ENCODE measurements around the gene BRINP1. TPM values are rescaled to one million over a fixed set of nuclear protein-coding genes. Genes with fewer than 3 reads are reported as not detected.
"Not testable (repeated sequence)": the region's sequence is repeated elsewhere in the genome, so short reads cannot be mapped to it uniquely, and the experiment has no call there.

BRINP1 gene
- total RNA-seq, 1 donor from 2014 or later: 0.66 TPM

GRCh38 chr9:119177196-119177595 lies 192.0 kb downstream of the BRINP1 start:
- no peaks in the 10 kb centered on the region for H3K9me3 ChIP-seq (replicated peaks)
- no peak for DNase-seq
- H3K27me3 ChIP-seq (ENCODE audit: low read depth): no peaks in the 10 kb centered on the region
- intact Hi-C loops (cut with micrococcal nuclease): no loop called here
- no peaks in the 10 kb centered on the region for H3K4me1 ChIP-seq
- no peaks in the 10 kb centered on the region for H3K36me3 ChIP-seq
- no peak overlapping the region for H3K4me3 ChIP-seq
- TF ChIP-seq, protein P1, sequence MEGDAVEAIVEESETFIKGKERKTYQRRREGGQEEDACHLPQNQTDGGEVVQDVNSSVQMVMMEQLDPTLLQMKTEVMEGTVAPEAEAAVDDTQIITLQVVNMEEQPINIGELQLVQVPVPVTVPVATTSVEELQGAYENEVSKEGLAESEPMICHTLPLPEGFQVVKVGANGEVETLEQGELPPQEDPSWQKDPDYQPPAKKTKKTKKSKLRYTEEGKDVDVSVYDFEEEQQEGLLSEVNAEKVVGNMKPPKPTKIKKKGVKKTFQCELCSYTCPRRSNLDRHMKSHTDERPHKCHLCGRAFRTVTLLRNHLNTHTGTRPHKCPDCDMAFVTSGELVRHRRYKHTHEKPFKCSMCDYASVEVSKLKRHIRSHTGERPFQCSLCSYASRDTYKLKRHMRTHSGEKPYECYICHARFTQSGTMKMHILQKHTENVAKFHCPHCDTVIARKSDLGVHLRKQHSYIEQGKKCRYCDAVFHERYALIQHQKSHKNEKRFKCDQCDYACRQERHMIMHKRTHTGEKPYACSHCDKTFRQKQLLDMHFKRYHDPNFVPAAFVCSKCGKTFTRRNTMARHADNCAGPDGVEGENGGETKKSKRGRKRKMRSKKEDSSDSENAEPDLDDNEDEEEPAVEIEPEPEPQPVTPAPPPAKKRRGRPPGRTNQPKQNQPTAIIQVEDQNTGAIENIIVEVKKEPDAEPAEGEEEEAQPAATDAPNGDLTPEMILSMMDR (IDR thresholded peaks at IDR 0.05; ENCODE audit: borderline replicate concordance): no peak
- no peak overlapping the region for H3K27ac ChIP-seq (replicated peaks)

DNA sequence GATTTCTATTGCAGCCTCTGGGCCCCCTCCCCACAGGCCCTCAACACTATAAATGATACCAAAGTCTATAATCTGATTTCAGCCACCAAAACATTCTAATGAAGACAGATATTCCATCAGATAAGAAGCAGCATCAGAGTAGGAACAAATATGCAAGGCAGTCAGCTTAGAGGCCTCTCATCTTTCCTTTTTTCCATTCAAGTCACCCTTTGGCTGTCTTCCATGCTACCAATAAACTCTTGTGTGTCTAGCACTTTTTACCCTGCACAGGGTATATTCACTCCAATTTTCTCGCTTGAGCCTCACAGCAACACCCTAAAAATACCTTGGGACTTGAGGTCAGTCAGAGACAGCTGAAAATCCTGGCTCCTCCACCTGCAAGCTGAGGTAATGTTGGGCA lies 193.7 kb downstream of the BRINP1 start:
- Histone ChIP-seq H3K27ac (replicated peaks) (no peak overlapping the region), H3K36me3 (no peaks in the 10 kb centered on the region), H3K9me3 (replicated peaks) (no peaks in the 10 kb centered on the region), H3K4me1 (no peaks in the 10 kb centered on the region), H3K4me3 (no peak overlapping the region), H3K27me3 (ENCODE audit: low read depth) (no peaks in the 10 kb centered on the region)
- intact Hi-C loops (cut with micrococcal nuclease): no loop called here
- TF ChIP-seq, protein P1 (IDR thresholded peaks at IDR 0.05; ENCODE audit: borderline replicate concordance): no peak
- no peak for DNase-seq

GRCh38 chr9:119169222-119169621 lies 200.0 kb downstream of the BRINP1 start:
- intact Hi-C loops (cut with micrococcal nuclease); DNase-seq: not testable (repeated sequence)

DNA sequence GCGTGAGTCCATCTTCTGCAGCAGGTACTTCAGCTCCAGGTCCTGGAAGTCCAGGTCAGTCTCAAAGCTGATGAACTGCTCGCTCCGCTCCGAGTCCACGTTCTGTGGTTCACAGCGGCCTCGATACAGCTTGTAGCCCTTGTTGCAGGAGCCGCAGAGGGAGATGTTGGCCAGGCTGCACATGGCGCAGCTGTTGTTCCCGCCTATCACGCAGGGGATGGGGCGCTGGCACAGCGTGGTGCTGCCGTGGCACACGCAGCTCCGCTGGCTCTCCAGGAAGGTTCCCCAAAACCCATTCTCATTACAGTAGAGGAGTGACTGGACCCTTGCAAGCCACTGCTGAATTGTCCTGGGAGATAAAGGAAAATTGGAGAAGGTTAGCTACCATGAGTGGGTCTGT lies 201.4 kb downstream of the BRINP1 start:
- no peak for DNase-seq
- no peaks in the 10 kb centered on the region for H3K36me3 ChIP-seq
- peaks cover 3% of the 10 kb centered on the region for H3K4me1 ChIP-seq
- TF ChIP-seq, protein P1 (IDR thresholded peaks at IDR 0.05; ENCODE audit: borderline replicate concordance): no peak
- H3K9me3 ChIP-seq (replicated peaks): peaks cover 6% of the 10 kb centered on the region
- H3K27ac ChIP-seq (replicated peaks): no peak overlapping the region
- intact Hi-C loops (cut with micrococcal nuclease): no loop called here
- no peak overlapping the region for H3K4me3 ChIP-seq
- peaks cover 4% of the 10 kb centered on the region for H3K27me3 ChIP-seq (ENCODE audit: low read depth)

More at GRCh38 chr9:119169222-119169621, 200.0 kb downstream of the BRINP1 start:
- H3K27ac ChIP-seq (replicated peaks); H3K4me1 ChIP-seq; H3K9me3 ChIP-seq (replicated peaks); H3K27me3 ChIP-seq (ENCODE audit: low read depth); H3K36me3 ChIP-seq: not testable (repeated sequence)
- peak overlapping the region; percentile 57 for H3K4me3 ChIP-seq

DNA sequence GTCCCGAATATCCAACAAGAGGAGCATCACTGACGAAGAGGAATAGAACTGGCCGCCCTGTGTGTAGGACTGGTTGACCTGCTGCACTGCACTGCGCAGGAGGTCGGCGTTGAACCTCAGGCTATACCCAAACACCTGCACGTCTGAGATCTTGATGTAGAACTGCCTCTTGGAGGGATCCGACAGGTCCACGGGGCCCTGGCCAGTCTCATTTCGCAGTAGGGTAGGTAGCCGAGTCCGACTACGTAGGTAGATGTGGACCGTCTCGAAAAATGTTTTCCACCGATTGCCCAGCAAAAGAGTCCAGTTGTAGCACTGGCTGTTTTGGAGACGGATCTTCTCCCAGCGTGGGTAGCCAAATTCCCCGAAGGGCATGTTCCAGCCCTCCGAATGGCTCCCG lies 202.0 kb downstream of the BRINP1 start:
- Histone ChIP-seq H3K27ac (replicated peaks) (no peak overlapping the region), H3K36me3 (no peaks in the 10 kb centered on the region), H3K4me3 (no peak overlapping the region), H3K4me1 (peaks cover 3% of the 10 kb centered on the region), H3K27me3 (ENCODE audit: low read depth) (peaks cover 4% of the 10 kb centered on the region), H3K9me3 (replicated peaks) (peaks cover 8% of the 10 kb centered on the region)
- no peak for DNase-seq
- intact Hi-C loops (cut with micrococcal nuclease): no loop called here
- TF ChIP-seq, protein P1 (IDR thresholded peaks at IDR 0.05; ENCODE audit: borderline replicate concordance): no peak

DNA sequence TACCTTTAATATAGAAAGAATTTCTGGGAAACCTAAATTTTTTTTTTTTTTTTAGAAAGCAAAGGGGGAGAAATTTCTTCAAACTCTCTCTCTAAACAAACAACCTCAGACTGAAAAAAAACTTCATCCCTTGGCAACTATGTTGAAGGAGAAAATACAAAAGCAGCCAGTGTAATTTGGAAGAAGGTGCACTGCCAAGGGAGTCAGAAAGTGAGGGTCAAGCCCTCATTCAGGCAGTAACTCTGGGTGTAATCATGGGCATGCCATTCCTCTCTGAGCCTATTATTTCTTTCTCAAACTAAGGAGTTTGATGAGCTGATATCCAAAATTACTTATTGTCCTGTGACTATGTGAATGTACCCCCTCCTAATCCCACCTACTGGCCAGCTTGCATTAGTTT lies 203.1 kb downstream of the BRINP1 start:
- Histone ChIP-seq H3K27me3 (ENCODE audit: low read depth) (peaks cover 4% of the 10 kb centered on the region), H3K27ac (replicated peaks) (no peak overlapping the region), H3K9me3 (replicated peaks) (peaks cover 8% of the 10 kb centered on the region), H3K4me1 (peaks cover 3% of the 10 kb centered on the region), H3K4me3 (no peak overlapping the region), H3K36me3 (no peaks in the 10 kb centered on the region)
- TF ChIP-seq, protein P1 (IDR thresholded peaks at IDR 0.05; ENCODE audit: borderline replicate concordance): no peak
- DNase-seq: no peak
- intact Hi-C loops (cut with micrococcal nuclease): no loop called here
